ENCODE results near the gene THRAP3. TPM values are rescaled to one million over a fixed set of nuclear protein-coding genes. Genes with fewer than 3 reads are reported as not detected.

THRAP3 gene
- polyA plus RNA-seq, 1 donor from 2014 or later: 97.9 TPM

- peaks cover 2% of the 10 kb centered on the region for H3K36me3 Mint-ChIP-seq
- H3K27me3 Mint-ChIP-seq: no peaks in the 10 kb centered on the region
- peak overlapping the region in 3 of 4 donors; percentile 77 to 98 (median 90) for H3K4me3 Mint-ChIP-seq
- no peaks in the 10 kb centered on the region for H3K9me3 Mint-ChIP-seq
- H3K4me1 Mint-ChIP-seq: peaks cover 15 to 20% (median 16%) of the 10 kb centered on the region in 3 donors
- H3K27ac Mint-ChIP-seq: peak overlapping the region in 2 of 3 donors; percentile 39 to 89
These were observed 83.5 kb downstream of the THRAP3 start for GRCh38 chr1:36307601-36308330.

DNA sequence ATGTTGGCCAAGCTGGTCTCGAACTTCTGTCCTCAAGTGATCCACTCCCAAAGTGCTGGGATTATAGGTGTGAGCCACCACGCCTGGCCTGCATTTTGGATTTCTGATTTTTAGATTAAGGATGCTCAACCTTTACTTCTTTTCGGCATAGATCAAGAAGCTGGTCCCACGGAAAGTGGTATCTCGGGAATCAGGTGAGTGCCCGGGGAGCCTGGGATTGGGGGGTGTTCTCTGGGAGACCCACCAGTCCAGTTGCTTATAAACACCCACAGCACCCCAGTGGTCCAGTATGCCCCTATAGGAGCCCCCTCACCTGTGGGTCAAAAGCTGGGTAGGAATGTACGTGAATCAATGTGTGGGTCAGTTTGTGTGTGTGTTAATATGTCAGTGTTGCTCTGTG is 85.2 kb downstream of the THRAP3 start:
- Mint-ChIP-seq H3K27me3 (no peaks in the 10 kb centered on the region), H3K9me3 (no peaks in the 10 kb centered on the region), H3K4me3 (peak overlapping the region in 2 of 4 donors; percentile 12 to 28), H3K27ac (no peak overlapping the region), H3K36me3 (no peaks in the 10 kb centered on the region), H3K4me1 (peaks cover 14 to 21% (median 21%) of the 10 kb centered on the region in 3 donors)

DNA sequence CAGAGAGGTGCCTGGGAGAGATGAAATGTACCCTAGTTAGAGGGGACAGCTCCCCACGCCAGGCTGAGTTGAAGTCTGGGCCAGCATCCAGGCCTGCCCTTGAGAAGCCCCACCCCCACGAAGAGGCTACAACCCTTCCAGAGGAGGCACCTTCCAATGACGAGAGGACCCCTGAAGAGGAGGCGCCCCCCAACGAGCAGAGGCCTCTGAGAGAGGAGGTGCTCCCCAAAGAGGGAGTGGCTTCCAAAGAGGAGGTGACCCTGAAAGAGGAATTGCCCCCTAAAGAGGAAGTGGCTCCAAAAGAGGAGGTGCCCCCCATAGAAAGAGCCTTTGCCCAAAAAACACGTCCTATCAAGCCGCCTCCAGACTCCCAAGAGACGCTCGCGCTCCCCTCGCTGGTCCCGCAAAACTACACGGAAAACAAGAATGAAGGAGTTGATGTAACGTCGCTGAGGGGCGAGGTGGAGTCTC is 96.1 kb downstream of the THRAP3 start:
- peak overlapping the region in 2 of 3 donors; percentile 7 to 36 for H3K27ac Mint-ChIP-seq
- peaks cover 0 to 5% (median 0%) of the 10 kb centered on the region in 3 donors for H3K9me3 Mint-ChIP-seq
- no peaks in the 10 kb centered on the region for H3K36me3 Mint-ChIP-seq
- peak overlapping the region; percentile 82 to 98 (median 88) for H3K4me3 Mint-ChIP-seq
- peaks cover 7% of the 10 kb centered on the region for H3K27me3 Mint-ChIP-seq
- H3K4me1 Mint-ChIP-seq: peaks cover 11 to 15% (median 12%) of the 10 kb centered on the region in 3 donors

GRCh38 chr1:36320767-36321118 is 96.5 kb downstream of the THRAP3 start:
- H3K4me1 Mint-ChIP-seq: peaks cover 11 to 15% (median 12%) of the 10 kb centered on the region in 3 donors
- H3K36me3 Mint-ChIP-seq: no peaks in the 10 kb centered on the region
- H3K27ac Mint-ChIP-seq: peak overlapping the region in 2 of 3 donors; percentile 7 to 36

DNA sequence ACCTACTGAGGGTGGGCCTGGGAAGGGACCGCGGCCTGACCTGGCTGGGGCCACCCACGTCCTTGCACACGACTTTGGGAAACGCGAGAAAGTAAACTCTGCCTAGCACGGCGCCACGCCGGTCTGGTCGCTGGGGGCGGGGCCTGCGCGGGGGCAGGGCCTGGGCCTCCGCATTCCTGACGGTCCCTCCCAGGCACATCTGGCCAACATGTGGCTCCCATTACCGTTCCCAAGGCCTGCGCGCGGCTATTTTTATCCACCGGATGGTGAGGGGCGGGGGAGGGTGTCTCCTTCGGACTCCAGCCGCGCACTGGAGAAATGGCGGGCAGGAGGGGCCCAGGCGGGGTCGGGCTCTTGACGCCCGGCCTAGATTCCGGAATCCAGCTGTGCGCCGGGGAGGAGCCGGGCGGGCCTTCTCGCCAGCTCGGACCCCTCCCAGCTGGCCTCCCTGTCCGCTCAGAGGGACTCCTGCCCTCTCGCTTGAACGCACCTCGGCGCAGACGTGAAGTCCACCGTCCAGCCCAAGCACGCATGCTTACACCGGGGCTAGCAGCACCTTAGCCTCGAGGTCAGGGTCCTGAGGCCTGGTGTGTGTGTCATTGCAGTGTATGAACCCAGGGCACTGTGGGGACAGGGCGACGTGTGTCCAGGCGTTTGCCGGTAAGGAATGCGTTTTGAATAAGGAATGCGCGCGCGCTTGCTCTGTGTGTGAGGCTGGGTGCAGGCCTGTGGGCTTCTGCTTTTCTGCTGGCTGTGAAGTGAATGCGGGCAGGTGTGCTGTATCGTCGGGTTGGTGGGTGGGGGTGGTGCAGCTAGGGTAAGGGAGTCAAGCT is 97.1 kb downstream of the THRAP3 start:
- no peak overlapping the region for H3K27ac Mint-ChIP-seq

More at GRCh38 chr1:36320767-36321118, 96.5 kb downstream of the THRAP3 start:
- Mint-ChIP-seq H3K4me3 (peak overlapping the region; percentile 82 to 98 (median 88)), H3K9me3 (peaks cover 0 to 2% (median 0%) of the 10 kb centered on the region in 3 donors), H3K27me3 (peaks cover 7% of the 10 kb centered on the region)

GRCh38 chr1:36322041-36322785 is 98.0 kb downstream of the THRAP3 start:
- Mint-ChIP-seq H3K9me3 (no peaks in the 10 kb centered on the region), H3K27ac (no peak overlapping the region), H3K27me3 (peaks cover 14% of the 10 kb centered on the region), H3K4me3 (peak overlapping the region; percentile 67 to 93 (median 80)), H3K36me3 (no peaks in the 10 kb centered on the region), H3K4me1 (peaks cover 11 to 17% (median 12%) of the 10 kb centered on the region in 3 donors)

More for the DNA sequence above, 97.1 kb downstream of the THRAP3 start:
- no peaks in the 10 kb centered on the region for H3K9me3 Mint-ChIP-seq
- peak overlapping the region; percentile 82 to 98 (median 85) for H3K4me3 Mint-ChIP-seq
- no peaks in the 10 kb centered on the region for H3K36me3 Mint-ChIP-seq
- H3K27me3 Mint-ChIP-seq: peaks cover 7% of the 10 kb centered on the region
- peaks cover 11 to 15% (median 12%) of the 10 kb centered on the region in 3 donors for H3K4me1 Mint-ChIP-seq

- H3K4me1 Mint-ChIP-seq: peaks cover 11 to 17% (median 12%) of the 10 kb centered on the region in 3 donors
- no peaks in the 10 kb centered on the region for H3K9me3 Mint-ChIP-seq
- no peaks in the 10 kb centered on the region for H3K36me3 Mint-ChIP-seq
- H3K27ac Mint-ChIP-seq: no peak overlapping the region
- H3K27me3 Mint-ChIP-seq: peaks cover 18% of the 10 kb centered on the region
- H3K4me3 Mint-ChIP-seq: peak overlapping the region in 3 of 4 donors; percentile 74 to 88 (median 84)
These were observed 98.8 kb downstream of the THRAP3 start for GRCh38 chr1:36322786-36323635.

GRCh38 chr1:36323636-36324352 is 99.6 kb downstream of the THRAP3 start, which contains the start of gene EVA1B:
EVA1B (minus strand) TSS chr1:36323645; CDS start chr1:36323037, 608 bp downstream.
- peak within 1 kb of the TSS in 1 of 3 donors; percentile 69 for H3K27ac Mint-ChIP-seq
- H3K4me1 Mint-ChIP-seq: peaks cover 11 to 17% (median 12%) of the 10 kb centered on the region in 3 donors
- peaks cover 18% of the 10 kb centered on the region for H3K27me3 Mint-ChIP-seq
- H3K4me3 Mint-ChIP-seq: peak within 1 kb of the TSS; percentile 76 to 90 (median 84)
- no peaks in the 10 kb centered on the region for H3K36me3 Mint-ChIP-seq
- no peaks in the 10 kb centered on the region for H3K9me3 Mint-ChIP-seq

GRCh38 chr1:36324353-36324703 is 100.1 kb downstream of the THRAP3 start:
- Mint-ChIP-seq H3K27ac (peak overlapping the region in 1 of 3 donors; percentile 69), H3K9me3 (no peaks in the 10 kb centered on the region), H3K27me3 (peaks cover 18% of the 10 kb centered on the region), H3K4me1 (peaks cover 11 to 17% (median 12%) of the 10 kb centered on the region in 3 donors), H3K4me3 (peak overlapping the region; percentile 1 to 88 (median 68)), H3K36me3 (no peaks in the 10 kb centered on the region)

DNA sequence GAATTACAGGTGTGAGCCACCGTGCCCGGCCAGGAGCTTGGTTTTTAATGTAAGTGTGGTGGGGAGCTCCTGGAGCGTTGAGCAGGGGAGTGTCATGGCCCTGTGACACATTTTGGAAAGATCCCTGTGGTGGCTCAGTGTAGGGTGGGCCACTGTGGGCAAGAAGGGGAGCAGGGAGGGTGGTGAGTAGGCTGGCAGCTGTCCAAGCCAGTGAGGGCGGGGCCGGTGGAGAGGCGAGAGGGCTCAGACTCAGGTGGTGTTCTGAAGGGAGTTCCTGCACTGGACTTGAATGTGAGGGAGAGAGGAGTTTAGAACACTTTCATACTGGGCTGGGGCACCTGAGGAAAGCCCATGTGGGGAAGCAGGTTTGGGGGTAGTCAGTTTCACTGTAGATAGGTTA is 102.3 kb downstream of the THRAP3 start:
- Mint-ChIP-seq H3K9me3 (no peaks in the 10 kb centered on the region), H3K27me3 (peaks cover 18% of the 10 kb centered on the region), H3K27ac (no peak overlapping the region), H3K4me3 (no peak overlapping the region), H3K36me3 (peaks cover 4% of the 10 kb centered on the region), H3K4me1 (peaks cover 5 to 14% (median 7%) of the 10 kb centered on the region in 3 donors)

DNA sequence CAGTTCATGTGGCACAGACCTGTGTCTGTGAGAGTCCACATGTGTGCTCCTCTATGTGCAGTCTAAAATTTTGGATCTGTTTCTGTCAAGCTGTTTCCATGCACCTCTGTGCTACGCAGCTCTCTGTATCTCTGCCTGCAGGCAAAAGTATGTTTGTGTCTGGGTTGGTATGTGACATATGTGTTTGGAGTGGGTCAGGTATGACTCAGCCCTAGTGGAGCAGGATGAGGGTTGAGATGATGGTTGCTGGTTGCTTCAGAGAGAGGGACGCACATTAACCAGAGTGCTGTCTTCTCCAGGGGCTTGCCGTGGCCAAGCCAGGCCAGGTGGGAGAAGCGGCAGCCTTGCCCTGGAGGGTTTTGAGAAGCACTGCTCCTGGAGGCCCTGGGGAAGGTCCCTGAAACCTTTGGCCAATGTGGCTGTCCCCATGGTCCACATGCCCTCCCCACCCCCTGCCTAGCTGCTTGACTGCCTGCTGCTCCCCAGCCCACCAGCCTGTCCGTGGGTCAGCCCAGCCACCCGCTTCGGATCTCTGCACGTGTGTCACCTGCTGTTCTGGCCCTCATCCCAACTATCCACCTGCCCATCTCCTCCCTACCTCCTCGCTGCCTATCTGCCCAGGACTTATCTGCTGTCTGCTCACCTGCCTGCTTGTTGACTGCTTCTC is 103.3 kb downstream of the THRAP3 start:
- peak overlapping the region in 1 of 3 donors; percentile 67 for H3K27ac Mint-ChIP-seq
- H3K36me3 Mint-ChIP-seq: peaks cover 5% of the 10 kb centered on the region
- no peaks in the 10 kb centered on the region for H3K9me3 Mint-ChIP-seq
- H3K27me3 Mint-ChIP-seq: peaks cover 19% of the 10 kb centered on the region
- peaks cover 3 to 11% (median 5%) of the 10 kb centered on the region in 3 donors for H3K4me1 Mint-ChIP-seq
- peak overlapping the region in 1 of 4 donors; percentile 3 for H3K4me3 Mint-ChIP-seq

- Mint-ChIP-seq H3K27ac (no peak overlapping the region), H3K9me3 (no peaks in the 10 kb centered on the region), H3K4me3 (no peak overlapping the region), H3K27me3 (peaks cover 18% of the 10 kb centered on the region), H3K4me1 (peaks cover 3 to 9% (median 5%) of the 10 kb centered on the region in 3 donors), H3K36me3 (peaks cover 5% of the 10 kb centered on the region)
These were observed 103.8 kb downstream of the THRAP3 start for GRCh38 chr1:36328088-36328480.

DNA sequence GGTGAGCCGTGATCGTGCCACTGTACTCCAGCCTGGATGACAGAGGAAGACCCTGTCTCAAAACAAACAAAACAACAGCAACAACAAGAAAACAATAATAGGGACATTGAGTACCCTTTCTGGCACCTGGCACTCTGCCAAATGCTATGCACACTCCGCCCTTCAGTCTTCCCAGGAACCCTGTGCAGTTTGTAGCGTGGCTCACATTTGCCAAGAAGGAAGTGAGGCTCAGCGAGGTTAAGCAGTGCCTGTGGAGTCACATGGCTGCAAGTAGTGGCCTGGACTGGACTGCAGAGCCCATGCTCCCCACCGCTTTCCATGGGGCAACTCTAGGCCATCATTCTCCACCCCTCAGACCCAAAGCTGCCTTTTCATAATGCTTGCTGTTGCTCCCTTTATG is 104.5 kb downstream of the THRAP3 start:
- Mint-ChIP-seq H3K4me1 (peaks cover 3 to 8% (median 5%) of the 10 kb centered on the region in 3 donors), H3K9me3 (no peaks in the 10 kb centered on the region), H3K27me3 (peaks cover 18% of the 10 kb centered on the region), H3K4me3 (peak overlapping the region in 1 of 4 donors; percentile 20), H3K27ac (no peak overlapping the region), H3K36me3 (peaks cover 5% of the 10 kb centered on the region)

Data from IgD-negative memory B cell (primary cell).